ENCODE results near the gene STOM.

DNA sequence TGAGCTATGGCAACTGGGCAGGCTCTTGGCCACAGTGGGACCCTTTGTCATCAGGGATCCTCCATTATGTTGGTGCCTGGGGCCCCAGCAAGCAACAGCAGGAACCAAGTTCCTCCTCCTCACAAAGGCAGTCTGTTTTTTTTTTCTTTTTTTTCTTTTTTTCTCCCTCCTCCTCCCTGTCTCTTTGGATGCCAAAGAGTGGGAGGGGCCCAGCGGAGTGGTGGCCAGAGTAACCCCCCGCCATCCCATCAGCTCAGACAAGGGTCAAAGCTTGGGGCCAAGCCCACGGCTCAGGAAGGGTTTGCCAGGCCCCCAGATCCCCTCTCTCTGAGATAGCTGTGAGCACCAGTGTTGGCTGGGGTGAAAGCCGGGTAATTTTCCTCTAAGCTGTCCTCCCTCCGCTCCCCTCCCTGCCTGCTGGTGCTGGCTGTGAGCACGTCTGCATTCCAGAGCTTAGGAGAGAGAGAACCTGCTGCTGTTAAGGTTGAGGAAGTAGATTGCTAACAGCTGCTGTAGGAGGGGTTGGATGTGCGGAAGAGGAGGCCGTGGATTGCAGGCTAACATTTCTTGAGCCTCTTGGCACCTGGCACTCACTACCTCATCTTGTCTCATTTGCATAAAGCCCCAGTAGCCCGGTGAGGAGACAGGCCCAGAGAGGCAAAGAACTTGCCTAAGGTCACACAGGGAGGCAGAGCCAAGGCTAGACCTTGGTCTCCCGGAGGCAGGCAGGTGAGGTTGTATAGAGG lies 80.9 kb downstream of the STOM start:
- TF ChIP-seq, protein P1, sequence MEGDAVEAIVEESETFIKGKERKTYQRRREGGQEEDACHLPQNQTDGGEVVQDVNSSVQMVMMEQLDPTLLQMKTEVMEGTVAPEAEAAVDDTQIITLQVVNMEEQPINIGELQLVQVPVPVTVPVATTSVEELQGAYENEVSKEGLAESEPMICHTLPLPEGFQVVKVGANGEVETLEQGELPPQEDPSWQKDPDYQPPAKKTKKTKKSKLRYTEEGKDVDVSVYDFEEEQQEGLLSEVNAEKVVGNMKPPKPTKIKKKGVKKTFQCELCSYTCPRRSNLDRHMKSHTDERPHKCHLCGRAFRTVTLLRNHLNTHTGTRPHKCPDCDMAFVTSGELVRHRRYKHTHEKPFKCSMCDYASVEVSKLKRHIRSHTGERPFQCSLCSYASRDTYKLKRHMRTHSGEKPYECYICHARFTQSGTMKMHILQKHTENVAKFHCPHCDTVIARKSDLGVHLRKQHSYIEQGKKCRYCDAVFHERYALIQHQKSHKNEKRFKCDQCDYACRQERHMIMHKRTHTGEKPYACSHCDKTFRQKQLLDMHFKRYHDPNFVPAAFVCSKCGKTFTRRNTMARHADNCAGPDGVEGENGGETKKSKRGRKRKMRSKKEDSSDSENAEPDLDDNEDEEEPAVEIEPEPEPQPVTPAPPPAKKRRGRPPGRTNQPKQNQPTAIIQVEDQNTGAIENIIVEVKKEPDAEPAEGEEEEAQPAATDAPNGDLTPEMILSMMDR (IDR thresholded peaks at IDR 0.05): no peak
- TF ChIP-seq EZH2 (IDR thresholded peaks at IDR 0.05; ENCODE audit: borderline replicate concordance, insufficient read depth, low read depth, low read length, poor library complexity, severe bottlenecking): no peak

Measured in B cell (primary cell).